Measurements from ENCODE around the gene PTPRR. TPM values are rescaled to one million over a fixed set of nuclear protein-coding genes. Genes with fewer than 3 reads are reported as not detected.

PTPRR gene
- total RNA-seq, 1 donor from 2014 or later, result under 0.01 TPM

DNA sequence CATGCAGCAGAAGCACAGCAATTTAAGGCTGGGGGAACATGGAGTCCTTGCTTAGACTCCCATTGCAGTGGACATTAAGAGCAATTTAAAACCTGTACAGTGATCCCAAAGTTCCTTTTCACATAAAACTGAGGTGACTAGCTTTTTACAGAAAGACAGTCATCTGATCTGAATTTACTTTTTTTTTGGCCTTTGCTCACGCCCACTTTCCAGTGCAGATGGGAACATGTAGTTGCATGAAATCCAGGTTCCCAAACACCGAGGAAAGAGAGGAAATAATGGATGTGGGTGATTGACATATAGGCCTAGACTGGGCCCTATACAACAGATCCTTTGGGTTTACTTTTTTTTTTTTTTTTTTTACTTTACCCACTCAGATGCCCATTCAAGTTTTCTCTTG lies 156.9 kb downstream of the PTPRR start:
- TF ChIP-seq, protein P1, sequence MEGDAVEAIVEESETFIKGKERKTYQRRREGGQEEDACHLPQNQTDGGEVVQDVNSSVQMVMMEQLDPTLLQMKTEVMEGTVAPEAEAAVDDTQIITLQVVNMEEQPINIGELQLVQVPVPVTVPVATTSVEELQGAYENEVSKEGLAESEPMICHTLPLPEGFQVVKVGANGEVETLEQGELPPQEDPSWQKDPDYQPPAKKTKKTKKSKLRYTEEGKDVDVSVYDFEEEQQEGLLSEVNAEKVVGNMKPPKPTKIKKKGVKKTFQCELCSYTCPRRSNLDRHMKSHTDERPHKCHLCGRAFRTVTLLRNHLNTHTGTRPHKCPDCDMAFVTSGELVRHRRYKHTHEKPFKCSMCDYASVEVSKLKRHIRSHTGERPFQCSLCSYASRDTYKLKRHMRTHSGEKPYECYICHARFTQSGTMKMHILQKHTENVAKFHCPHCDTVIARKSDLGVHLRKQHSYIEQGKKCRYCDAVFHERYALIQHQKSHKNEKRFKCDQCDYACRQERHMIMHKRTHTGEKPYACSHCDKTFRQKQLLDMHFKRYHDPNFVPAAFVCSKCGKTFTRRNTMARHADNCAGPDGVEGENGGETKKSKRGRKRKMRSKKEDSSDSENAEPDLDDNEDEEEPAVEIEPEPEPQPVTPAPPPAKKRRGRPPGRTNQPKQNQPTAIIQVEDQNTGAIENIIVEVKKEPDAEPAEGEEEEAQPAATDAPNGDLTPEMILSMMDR (IDR thresholded peaks at IDR 0.05; ENCODE audit: insufficient read depth, low read length, severe bottlenecking), result no peak

GRCh38 chr12:70762000-70762399 lies 158.5 kb downstream of the PTPRR start:
- no peak for FAIRE-seq
- H3K36me3 ChIP-seq (ENCODE audit: control insufficient read depth, insufficient read depth, low read length), result no peaks in the 10 kb centered on the region
- TF ChIP-seq, protein P1 (IDR thresholded peaks at IDR 0.05; ENCODE audit: insufficient read depth, low read length, severe bottlenecking), result no peak
- no peaks in the 10 kb centered on the region for H3K27me3 ChIP-seq (ENCODE audit: control insufficient read depth, insufficient read depth, low read length)
- no peak for DNase-seq (ENCODE audit: low read depth)
- H3K4me3 ChIP-seq (ENCODE audit: low read depth, low read length), result no peak overlapping the region

More for the DNA sequence above, 156.9 kb downstream of the PTPRR start:
- H3K4me3 ChIP-seq (ENCODE audit: low read depth, low read length), result no peak overlapping the region
- DNase-seq (ENCODE audit: low read depth) (peak; percentile 57), FAIRE-seq (no peak)
- no peaks in the 10 kb centered on the region for H3K27me3 ChIP-seq (ENCODE audit: control insufficient read depth, insufficient read depth, low read length)
- H3K36me3 ChIP-seq (ENCODE audit: control insufficient read depth, insufficient read depth, low read length), result no peaks in the 10 kb centered on the region

GRCh38 chr12:70759161-70759918 lies 161.2 kb downstream of the PTPRR start:
- Histone ChIP-seq H3K4me3 (ENCODE audit: low read depth, low read length) (no peak overlapping the region), H3K27me3 (ENCODE audit: control insufficient read depth, insufficient read depth, low read length) (no peaks in the 10 kb centered on the region), H3K36me3 (ENCODE audit: control insufficient read depth, insufficient read depth, low read length) (no peaks in the 10 kb centered on the region)
- DNase-seq (ENCODE audit: low read depth) (peak; percentile 30), FAIRE-seq (no peak)
- TF ChIP-seq, protein P1 (IDR thresholded peaks at IDR 0.05; ENCODE audit: insufficient read depth, low read length, severe bottlenecking), result no peak

GRCh38 chr12:70758494-70758845 lies 162.1 kb downstream of the PTPRR start:
- no peak overlapping the region for H3K4me3 ChIP-seq (ENCODE audit: low read depth, low read length)
- DNase-seq (ENCODE audit: low read depth) (no peak), FAIRE-seq (no peak)
- no peaks in the 10 kb centered on the region for H3K36me3 ChIP-seq (ENCODE audit: control insufficient read depth, insufficient read depth, low read length)
- TF ChIP-seq, protein P1 (IDR thresholded peaks at IDR 0.05; ENCODE audit: insufficient read depth, low read length, severe bottlenecking), result no peak
- H3K27me3 ChIP-seq (ENCODE audit: control insufficient read depth, insufficient read depth, low read length), result no peaks in the 10 kb centered on the region

- Histone ChIP-seq H3K4me3 (ENCODE audit: low read depth, low read length) (no peak overlapping the region), H3K27me3 (ENCODE audit: control insufficient read depth, insufficient read depth, low read length) (no peaks in the 10 kb centered on the region), H3K36me3 (ENCODE audit: control insufficient read depth, insufficient read depth, low read length) (no peaks in the 10 kb centered on the region)
- FAIRE-seq, result no peak
- TF ChIP-seq, protein P1 (IDR thresholded peaks at IDR 0.05; ENCODE audit: insufficient read depth, low read length, severe bottlenecking), result no peak
- no peak for DNase-seq (ENCODE audit: low read depth)
Observed at GRCh38 chr12:70757830-70758493, 162.6 kb downstream of the PTPRR start.
